Measurements from ENCODE around the gene PSKH1.

Gene PSKH1

GRCh38 chr16:67935402-67936123 is 42.5 kb downstream of the PSKH1 start:
- TF ChIP-seq, protein P1, sequence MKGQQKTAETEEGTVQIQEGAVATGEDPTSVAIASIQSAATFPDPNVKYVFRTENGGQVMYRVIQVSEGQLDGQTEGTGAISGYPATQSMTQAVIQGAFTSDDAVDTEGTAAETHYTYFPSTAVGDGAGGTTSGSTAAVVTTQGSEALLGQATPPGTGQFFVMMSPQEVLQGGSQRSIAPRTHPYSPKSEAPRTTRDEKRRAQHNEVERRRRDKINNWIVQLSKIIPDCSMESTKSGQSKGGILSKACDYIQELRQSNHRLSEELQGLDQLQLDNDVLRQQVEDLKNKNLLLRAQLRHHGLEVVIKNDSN (IDR thresholded peaks at IDR 0.05): peak; percentile 93
- no peak for TF ChIP-seq CREB1 (IDR thresholded peaks at IDR 0.05; ENCODE audit: low read depth)
- TF ChIP-seq EGR1 (IDR thresholded peaks at IDR 0.05): peak; percentile 86
- TF ChIP-seq YY1 (IDR thresholded peaks at IDR 0.05; ENCODE audit: low read depth): peak; percentile 67; the same call in 1 of the 2 replicates
- TF ChIP-seq, protein P2, sequence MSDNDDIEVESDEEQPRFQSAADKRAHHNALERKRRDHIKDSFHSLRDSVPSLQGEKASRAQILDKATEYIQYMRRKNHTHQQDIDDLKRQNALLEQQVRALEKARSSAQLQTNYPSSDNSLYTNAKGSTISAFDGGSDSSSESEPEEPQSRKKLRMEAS (IDR thresholded peaks at IDR 0.05): peak; percentile 98
- TF ChIP-seq TEAD4 (IDR thresholded peaks at IDR 0.05): no peak
- peak; percentile 84 for TF ChIP-seq TAF1 (IDR thresholded peaks at IDR 0.05; ENCODE audit: low read depth)
- TF ChIP-seq, protein P3, sequence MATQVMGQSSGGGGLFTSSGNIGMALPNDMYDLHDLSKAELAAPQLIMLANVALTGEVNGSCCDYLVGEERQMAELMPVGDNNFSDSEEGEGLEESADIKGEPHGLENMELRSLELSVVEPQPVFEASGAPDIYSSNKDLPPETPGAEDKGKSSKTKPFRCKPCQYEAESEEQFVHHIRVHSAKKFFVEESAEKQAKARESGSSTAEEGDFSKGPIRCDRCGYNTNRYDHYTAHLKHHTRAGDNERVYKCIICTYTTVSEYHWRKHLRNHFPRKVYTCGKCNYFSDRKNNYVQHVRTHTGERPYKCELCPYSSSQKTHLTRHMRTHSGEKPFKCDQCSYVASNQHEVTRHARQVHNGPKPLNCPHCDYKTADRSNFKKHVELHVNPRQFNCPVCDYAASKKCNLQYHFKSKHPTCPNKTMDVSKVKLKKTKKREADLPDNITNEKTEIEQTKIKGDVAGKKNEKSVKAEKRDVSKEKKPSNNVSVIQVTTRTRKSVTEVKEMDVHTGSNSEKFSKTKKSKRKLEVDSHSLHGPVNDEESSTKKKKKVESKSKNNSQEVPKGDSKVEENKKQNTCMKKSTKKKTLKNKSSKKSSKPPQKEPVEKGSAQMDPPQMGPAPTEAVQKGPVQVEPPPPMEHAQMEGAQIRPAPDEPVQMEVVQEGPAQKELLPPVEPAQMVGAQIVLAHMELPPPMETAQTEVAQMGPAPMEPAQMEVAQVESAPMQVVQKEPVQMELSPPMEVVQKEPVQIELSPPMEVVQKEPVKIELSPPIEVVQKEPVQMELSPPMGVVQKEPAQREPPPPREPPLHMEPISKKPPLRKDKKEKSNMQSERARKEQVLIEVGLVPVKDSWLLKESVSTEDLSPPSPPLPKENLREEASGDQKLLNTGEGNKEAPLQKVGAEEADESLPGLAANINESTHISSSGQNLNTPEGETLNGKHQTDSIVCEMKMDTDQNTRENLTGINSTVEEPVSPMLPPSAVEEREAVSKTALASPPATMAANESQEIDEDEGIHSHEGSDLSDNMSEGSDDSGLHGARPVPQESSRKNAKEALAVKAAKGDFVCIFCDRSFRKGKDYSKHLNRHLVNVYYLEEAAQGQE (IDR thresholded peaks at IDR 0.05; ENCODE audit: low read depth): no peak
- TF ChIP-seq FOXM1 (IDR thresholded peaks at IDR 0.05; ENCODE audit: borderline replicate concordance, low read depth): no peak
- peak; percentile 59 for TF ChIP-seq NFIC (IDR thresholded peaks at IDR 0.05)
- TF ChIP-seq EP300 (IDR thresholded peaks at IDR 0.05; ENCODE audit: borderline replicate concordance): peak; percentile 19; the same call in 1 of the 2 replicates
- TF ChIP-seq ZBTB7A (IDR thresholded peaks at IDR 0.05; ENCODE audit: low read depth): peak; percentile 83; the same call in 1 of the 2 replicates

DNA sequence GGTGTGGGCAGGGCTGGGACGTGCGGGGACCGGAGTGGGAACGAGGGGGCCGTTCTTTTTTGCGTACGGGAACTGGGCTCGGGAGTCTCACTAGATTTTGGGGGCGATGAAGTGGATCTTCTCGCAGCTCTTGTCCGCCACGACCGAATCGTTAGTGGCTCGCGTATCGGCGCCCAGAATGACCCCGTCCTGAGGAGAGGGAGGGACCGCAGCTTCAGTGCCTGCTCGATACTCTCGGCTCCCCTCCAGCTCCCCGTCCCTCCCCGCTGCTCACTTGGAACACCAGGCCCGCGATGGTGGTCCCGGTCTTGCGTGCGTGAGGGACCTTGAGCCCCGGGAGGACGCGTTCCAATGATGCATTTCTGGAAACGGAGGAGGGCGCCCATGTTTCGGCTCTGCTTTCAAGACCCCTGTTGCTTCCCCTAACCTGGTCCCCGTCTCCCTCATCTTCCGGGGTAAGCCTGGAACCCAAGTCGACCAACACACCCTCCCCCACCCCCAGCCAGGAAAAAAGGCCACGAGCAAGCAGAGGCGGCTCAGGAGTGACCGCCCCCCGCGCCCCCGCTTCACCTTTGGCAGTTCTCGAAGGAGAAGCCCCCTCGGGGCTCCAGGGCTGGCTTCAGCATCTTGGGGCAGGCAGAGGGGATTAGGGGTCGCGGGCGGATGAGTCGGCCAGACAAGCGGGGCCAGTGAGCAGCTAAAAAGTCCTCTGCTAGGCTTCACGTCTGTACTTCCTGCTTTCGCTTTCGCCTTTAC is 43.2 kb downstream of the PSKH1 start, which contains the start of gene PSMB10:
TSS of gene PSMB10 (minus strand) at position 727 of the 756 bp plus-strand sequence. CDS start at position 626, 101 bp downstream.
- peak; percentile 32; the same call in 1 of the 2 replicates for TF ChIP-seq EGR1 (IDR thresholded peaks at IDR 0.05)
- TF ChIP-seq, protein P3 (IDR thresholded peaks at IDR 0.05; ENCODE audit: low read depth): no peak
- TF ChIP-seq, protein P1 (IDR thresholded peaks at IDR 0.05): no peak
- no peak for TF ChIP-seq FOXM1 (IDR thresholded peaks at IDR 0.05; ENCODE audit: borderline replicate concordance, low read depth)
- TF ChIP-seq CREB1 (IDR thresholded peaks at IDR 0.05; ENCODE audit: low read depth): no peak
- TF ChIP-seq TAF1 (IDR thresholded peaks at IDR 0.05; ENCODE audit: low read depth): peak; percentile 47; the same call in 1 of the 2 replicates
- TF ChIP-seq NFIC (IDR thresholded peaks at IDR 0.05): no peak
- TF ChIP-seq TEAD4 (IDR thresholded peaks at IDR 0.05): no peak
- no peak for TF ChIP-seq EP300 (IDR thresholded peaks at IDR 0.05; ENCODE audit: borderline replicate concordance)
- no peak for TF ChIP-seq CEBPB (IDR thresholded peaks at IDR 0.05)
- 0 out of 2 replicates have a peak, but pooled peaks have one; percentile 41 for TF ChIP-seq ZBTB7A (IDR thresholded peaks at IDR 0.05; ENCODE audit: low read depth)
- no peak for TF ChIP-seq RAD21 (IDR thresholded peaks at IDR 0.05; ENCODE audit: low read depth)
- no peak for TF ChIP-seq YY1 (IDR thresholded peaks at IDR 0.05; ENCODE audit: low read depth)
- TF ChIP-seq, protein P2 (IDR thresholded peaks at IDR 0.05): no peak
- no peak for TF ChIP-seq TCF12 (IDR thresholded peaks at IDR 0.05; ENCODE audit: low read depth)

DNA sequence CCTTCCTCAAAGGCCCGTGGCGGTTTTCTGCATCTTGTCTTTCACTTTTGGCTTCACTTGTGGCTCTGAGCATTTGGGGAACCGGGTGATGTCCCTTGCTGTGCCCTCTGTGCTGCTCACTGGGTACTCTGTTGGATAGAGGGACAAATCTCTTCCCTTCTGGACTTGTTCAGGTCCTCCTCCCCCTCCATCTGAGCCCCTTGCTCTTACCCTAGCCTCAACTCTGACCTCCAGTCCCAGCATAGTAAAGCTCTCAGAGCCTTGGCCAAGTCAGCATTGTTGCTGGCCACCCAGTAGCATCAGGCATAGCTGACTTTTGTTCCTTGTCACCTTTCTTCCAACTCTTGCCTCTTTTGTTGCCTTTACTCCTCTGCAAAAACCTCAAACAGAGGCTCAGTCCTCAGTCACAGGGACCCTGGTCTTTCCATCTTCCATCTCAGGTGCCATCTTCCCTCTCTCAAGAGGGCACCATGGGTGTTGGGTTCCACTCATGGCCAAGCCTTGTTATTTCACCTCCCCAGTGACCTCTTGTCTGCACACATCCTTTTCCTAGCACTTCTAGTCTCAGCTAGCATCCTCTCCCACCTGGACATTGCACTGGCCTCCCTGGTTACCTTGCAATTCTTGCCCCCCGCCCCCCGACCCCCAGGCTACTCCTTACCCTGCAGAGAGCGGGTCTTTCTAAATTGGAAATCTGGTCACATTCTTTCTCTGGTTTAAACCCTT is 44.0 kb downstream of the PSKH1 start:
- TF ChIP-seq TAF1 (IDR thresholded peaks at IDR 0.05; ENCODE audit: low read depth) (no peak), RAD21 (IDR thresholded peaks at IDR 0.05; ENCODE audit: low read depth) (no peak), FOXM1 (IDR thresholded peaks at IDR 0.05; ENCODE audit: borderline replicate concordance, low read depth) (no peak), ZBTB7A (IDR thresholded peaks at IDR 0.05; ENCODE audit: low read depth) (no peak), TEAD4 (IDR thresholded peaks at IDR 0.05) (no peak), YY1 (IDR thresholded peaks at IDR 0.05; ENCODE audit: low read depth) (no peak), CEBPB (IDR thresholded peaks at IDR 0.05) (no peak), CREB1 (IDR thresholded peaks at IDR 0.05; ENCODE audit: low read depth) (no peak), EGR1 (IDR thresholded peaks at IDR 0.05) (no peak), TCF12 (IDR thresholded peaks at IDR 0.05; ENCODE audit: low read depth) (no peak), EP300 (IDR thresholded peaks at IDR 0.05; ENCODE audit: borderline replicate concordance) (no peak), NFIC (IDR thresholded peaks at IDR 0.05) (no peak)
- TF ChIP-seq, protein P1 (IDR thresholded peaks at IDR 0.05): no peak
- TF ChIP-seq, protein P2 (IDR thresholded peaks at IDR 0.05): no peak
- TF ChIP-seq, protein P3 (IDR thresholded peaks at IDR 0.05; ENCODE audit: low read depth): no peak

All from Ishikawa (cell line).